ENCODE measurements around the gene RPS27A. TPM values are rescaled to one million over a fixed set of nuclear protein-coding genes. Genes with fewer than 3 reads are reported as not detected.

RPS27A gene
- polyA plus RNA-seq, 1 donor from 2014 or later = 1,842 TPM

DNA sequence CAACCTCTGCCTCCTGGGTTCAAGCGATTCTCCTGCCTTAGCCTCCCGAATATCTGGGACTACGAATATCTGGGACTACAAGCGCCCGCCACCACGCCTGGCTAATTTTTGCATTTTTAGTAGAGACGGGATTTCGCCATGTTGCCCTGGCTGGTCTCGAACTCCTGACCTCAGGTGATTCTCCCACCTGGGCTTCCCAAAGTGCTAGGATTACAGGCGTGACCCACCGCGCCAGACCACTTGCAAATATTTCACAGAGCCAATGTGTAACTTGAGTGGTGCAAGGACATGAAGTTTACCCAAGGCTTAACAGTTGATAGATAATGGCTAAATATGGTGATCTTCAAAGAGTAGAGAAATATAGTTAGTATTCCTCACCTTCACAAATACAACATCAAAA is 50.6 kb downstream of the RPS27A start (continued):
- TF ChIP-seq, protein P1, sequence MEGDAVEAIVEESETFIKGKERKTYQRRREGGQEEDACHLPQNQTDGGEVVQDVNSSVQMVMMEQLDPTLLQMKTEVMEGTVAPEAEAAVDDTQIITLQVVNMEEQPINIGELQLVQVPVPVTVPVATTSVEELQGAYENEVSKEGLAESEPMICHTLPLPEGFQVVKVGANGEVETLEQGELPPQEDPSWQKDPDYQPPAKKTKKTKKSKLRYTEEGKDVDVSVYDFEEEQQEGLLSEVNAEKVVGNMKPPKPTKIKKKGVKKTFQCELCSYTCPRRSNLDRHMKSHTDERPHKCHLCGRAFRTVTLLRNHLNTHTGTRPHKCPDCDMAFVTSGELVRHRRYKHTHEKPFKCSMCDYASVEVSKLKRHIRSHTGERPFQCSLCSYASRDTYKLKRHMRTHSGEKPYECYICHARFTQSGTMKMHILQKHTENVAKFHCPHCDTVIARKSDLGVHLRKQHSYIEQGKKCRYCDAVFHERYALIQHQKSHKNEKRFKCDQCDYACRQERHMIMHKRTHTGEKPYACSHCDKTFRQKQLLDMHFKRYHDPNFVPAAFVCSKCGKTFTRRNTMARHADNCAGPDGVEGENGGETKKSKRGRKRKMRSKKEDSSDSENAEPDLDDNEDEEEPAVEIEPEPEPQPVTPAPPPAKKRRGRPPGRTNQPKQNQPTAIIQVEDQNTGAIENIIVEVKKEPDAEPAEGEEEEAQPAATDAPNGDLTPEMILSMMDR (IDR thresholded peaks at IDR 0.05; ENCODE audit: poor library complexity, severe bottlenecking) = no peak
- TF ChIP-seq MXI1 (conservative IDR thresholded peaks at IDR 0.05; ENCODE audit: poor library complexity, severe bottlenecking) (no peak), RAD21 (conservative IDR thresholded peaks at IDR 0.05) (no peak)

Other genes starting within 250 kb of the RPS27A start
- gene RTN4, start 182.2 kb upstream of the RPS27A start, polyA plus RNA-seq = 551 and 582 TPM in 2 replicates
- 43.6 and 52.9 TPM in 2 replicates for gene CLHC1, start 395 bp upstream of the RPS27A start, polyA plus RNA-seq
- 15.1 and 18.5 TPM in 2 replicates for gene MTIF2, start 36.5 kb downstream of the RPS27A start, polyA plus RNA-seq
- gene CCDC88A, start 187.2 kb downstream of the RPS27A start, polyA plus RNA-seq = 195 and 224 TPM in 2 replicates

All from neural cell (in vitro differentiated cells).